ENCODE measurements around the gene FUZ.

DNA sequence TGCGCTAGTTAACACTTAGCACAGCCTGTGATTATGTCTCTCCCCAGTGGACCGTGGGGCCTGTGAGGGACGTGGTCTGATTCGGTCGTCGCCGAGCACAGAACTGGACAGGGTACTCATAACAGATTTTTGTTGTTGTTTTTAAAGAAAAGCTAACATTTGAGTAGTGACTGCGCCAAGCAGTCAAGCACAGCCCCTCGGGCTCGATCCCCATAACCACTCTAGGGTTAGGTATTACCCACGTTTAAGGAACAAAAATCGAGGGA lies 37.1 kb upstream of the FUZ start:
- TF ChIP-seq, protein P1, sequence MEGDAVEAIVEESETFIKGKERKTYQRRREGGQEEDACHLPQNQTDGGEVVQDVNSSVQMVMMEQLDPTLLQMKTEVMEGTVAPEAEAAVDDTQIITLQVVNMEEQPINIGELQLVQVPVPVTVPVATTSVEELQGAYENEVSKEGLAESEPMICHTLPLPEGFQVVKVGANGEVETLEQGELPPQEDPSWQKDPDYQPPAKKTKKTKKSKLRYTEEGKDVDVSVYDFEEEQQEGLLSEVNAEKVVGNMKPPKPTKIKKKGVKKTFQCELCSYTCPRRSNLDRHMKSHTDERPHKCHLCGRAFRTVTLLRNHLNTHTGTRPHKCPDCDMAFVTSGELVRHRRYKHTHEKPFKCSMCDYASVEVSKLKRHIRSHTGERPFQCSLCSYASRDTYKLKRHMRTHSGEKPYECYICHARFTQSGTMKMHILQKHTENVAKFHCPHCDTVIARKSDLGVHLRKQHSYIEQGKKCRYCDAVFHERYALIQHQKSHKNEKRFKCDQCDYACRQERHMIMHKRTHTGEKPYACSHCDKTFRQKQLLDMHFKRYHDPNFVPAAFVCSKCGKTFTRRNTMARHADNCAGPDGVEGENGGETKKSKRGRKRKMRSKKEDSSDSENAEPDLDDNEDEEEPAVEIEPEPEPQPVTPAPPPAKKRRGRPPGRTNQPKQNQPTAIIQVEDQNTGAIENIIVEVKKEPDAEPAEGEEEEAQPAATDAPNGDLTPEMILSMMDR (IDR thresholded peaks at IDR 0.05): no peak
- TF ChIP-seq POLR2A (IDR thresholded peaks at IDR 0.05): no peak
